GM18517 (cell line): Measurements from ENCODE around the gene AKT2.

ENCODE experiments used
- ATAC-seq: cut with Tn5 transposase; IDR thresholded peaks from one replicate; pipeline ENCODE4 v1.9.1; 2021; ENCODE audit warnings: mild to moderate bottlenecking, moderate library complexity; ENCODE audit not compliant: unreplicated experiment

Gene AKT2

DNA sequence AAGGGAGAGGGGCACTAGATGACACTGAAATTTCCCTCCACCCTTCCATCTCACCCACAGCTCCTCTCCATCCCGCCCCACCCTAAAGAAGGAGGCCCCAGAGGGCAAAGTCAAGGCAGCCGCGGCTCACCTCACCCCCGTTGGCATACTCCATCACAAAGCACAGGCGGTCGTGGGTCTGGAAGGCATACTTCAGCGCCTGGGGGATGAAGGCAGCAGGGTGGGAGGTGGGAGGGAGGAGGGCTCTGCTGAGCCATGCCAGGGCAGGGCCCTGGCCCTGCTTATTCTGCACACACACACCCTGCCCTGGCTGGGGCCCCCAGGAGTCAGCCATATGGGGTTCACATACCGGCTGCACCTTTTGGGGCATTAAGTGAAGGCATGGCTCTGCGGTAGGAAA lies 46.4 kb downstream of the AKT2 start:
- ATAC-seq: no peak

DNA sequence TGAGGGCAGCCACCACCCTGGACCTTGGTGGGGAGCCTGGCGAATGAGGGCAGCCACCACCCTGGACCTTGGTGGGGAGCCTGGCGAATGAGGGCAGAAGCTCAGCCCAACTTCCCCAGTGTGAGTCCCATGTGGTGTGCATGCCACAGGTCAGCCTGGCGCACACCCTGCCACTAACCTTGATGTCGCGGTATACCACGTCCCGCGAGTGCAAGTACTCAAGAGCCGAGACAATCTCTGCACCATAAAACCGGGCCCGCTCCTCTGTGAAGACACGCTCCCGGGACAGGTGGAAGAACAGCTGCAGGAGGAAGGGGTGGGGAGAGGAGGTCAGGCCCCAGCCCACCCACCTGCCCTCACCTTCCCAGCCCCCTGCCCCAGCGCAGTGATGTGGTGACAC lies 47.4 kb downstream of the AKT2 start:
- no peak for ATAC-seq

DNA sequence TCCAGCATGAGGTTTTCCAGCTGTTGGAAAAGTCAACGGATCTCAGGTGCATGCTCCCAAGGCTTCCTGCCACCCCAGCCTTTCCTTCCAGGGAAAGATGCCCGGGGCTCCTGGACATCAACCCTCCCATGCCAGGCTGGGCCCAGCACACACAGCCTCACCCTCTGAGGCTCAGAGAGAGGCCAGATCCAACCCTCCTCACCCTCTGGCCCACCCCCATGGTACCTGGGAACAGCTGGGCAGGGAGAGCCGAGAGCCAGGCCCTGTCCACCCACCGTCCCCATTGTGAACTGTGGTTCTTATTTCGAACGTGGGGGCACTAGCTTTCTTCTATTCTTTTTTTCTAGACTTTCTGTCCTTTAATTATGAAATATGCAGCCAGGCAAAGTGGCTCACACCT lies 48.8 kb downstream of the AKT2 start:
- no peak for ATAC-seq

DNA sequence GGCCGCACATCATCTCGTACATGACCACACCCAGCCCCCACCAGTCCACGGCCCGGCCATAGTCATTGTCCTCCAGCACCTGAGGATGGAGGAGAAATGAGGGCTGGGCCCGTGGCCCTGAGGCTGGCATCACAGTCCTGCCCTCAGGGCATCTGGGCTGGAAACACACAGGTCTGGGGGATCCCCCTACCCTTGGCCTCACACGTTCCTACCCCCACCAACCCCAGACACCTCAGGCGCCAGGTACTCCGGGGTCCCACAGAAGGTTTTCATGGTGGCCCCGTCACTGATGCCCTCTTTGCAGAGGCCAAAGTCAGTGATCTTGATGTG lies 49.2 kb downstream of the AKT2 start:
- ATAC-seq: no peak

DNA sequence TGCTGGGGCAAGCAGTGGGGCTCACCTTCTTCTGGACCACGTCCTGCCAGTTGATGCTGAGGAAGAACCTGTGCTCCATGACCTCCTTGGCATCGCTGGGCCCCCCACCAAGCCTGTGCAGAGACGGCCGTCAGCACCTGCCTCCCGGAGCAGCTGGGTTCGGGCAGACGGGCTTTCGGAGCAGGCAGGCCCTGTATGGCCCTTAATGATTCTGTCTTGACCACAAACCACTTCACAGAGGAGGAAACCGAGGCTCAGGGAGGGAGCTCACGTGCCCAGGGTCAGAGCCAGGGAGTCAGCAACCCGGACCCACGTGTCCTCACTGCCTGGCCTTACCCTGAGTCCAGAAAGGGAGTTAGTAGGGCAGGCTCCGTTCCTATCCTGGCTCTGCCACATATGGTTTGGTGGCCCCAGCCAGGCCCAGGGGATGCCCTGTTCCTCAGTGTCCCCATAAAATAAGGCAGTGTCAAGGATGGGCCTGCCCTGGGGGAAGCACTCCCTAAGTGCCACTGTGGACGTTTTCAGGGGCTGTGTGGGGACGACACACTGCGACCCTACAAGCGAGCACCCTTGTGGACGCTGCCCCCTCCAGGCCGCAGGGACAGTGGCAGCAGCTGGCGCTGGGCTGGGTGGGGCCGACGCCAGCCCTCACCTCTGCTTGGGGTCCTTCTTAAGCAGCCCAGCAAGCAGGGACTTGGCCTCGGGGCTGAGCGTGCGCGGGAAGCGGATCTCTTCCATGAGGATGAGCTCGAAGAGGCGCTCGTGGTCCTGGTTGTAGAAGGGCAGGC lies 49.7 kb downstream of the AKT2 start:
- ATAC-seq: no peak

DNA sequence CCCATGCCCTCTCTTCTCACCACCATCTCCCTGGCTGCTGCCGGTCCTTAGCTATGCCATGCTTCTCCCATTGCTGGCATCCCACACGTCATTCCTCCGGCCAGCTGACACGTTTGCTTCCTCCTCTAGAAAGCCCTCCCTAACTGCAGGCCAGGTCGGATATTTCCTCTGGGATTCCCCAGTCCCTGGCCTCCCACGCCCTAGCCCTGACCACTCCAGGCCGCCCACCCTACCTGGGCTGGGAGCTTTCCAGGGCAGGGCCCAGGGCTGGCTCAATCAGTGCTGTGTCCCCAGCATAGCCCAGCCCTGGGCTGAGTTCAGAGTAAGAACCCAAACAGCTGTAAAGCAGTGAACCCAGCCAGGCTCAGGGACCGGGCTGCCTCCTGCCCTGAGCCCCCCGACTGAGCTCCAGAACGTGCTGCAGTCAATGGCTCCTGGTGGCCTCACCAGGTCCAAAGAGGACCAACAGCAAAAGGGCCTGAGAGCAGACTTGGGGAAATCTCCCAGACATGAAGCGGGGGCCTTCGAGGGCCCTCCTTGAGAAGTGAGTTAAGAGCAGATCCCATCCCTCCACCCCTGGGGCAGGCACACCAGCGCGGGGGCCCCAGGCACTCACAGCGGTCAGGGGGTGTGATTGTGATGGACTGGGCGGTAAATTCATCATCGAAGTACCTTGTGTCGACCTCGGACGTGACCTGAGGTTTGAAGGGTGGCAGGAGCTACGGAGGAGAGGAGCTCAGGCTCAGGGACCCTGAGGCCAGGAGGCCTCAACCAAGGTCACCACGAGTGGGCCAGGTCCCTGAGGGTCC lies 50.5 kb downstream of the AKT2 start:
- no peak for ATAC-seq

DNA sequence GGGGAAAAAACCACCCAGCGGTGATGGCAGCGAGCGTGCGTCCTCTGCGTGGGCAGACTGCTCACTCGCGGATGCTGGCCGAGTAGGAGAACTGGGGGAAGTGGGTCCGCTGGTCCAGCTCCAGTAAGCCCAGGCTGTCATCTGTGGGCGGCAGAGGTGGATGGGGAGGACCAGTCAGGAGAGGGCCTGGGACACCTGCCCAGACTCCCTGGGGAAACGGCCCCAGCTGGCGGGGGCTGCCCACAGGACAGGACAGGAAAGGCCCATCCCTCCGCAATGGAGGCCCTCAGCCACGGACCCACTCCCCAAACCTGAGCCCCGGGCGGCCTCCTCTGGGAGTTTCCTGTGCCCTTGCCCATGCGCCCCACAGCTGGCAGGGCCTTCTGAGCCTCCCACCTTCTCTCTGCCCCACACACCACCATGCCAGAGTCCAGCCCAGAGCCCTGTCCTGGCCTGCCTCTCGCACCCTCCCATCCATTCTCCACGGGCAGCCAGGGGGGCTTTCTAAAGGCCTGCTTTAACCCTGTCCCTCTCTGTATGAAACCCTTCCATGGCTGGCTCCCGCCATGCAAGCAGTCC lies 51.2 kb downstream of the AKT2 start:
- ATAC-seq: no peak

DNA sequence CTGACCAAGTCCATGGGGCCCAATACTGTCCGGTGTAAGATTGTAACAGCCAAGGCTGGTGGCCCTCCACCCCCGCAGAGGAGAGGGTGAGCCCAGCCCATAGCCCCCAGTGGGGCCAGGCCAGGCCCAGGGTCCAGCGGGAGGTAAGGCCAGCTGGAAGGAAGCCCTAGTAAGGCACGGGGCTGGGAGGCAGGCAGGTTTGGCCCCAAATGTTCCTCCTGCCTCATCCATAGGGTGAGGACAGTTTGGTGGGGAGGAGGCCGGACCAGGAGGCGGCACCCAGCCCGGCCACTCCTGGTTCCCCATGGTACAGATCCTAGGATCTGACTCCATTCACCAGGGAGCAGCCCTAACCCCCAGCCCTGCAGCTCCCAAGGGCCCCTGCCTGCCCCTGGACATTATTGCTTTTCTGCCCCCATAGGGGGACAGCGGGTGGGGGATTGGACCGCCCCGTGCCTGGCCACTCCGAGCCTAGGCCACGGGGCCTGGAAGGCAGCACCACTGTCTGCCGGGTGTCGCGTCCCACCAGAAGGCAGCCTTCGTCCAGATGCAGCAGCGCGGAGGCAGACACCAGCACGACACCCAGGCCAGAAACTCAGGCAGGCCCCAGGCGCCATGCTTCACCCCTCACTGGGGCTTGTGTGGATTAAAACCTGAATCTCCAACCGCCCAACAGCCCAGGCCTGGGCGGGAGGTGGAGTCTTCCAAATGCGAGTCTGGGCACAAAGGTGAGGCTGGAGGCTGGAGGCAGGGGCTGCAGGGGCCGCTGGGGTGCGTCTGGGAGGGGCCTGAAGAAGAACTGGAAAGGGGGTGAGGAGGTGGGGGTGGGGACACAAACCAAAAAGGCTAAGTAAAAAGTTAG lies 52.0 kb downstream of the AKT2 start:
- no peak for ATAC-seq

DNA sequence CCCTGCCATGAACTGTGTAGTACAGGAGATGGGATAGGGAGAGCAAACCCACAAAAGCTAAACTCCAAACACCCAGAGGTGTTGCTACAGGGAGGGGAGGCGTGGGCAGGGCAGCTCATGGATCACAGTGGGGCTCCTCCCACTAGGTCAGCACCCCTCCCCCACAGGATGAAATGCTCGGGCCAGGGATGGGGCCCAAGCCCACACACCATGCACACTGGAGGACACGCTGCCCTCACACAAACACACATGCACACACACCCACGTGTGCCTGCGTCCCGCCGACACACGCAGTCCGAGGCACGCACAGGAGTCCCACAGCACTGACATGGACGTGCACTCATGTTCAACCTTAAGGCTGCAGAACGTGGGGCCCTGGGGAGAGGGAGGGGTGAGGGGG lies 52.7 kb downstream of the AKT2 start:
- ATAC-seq: no peak

DNA sequence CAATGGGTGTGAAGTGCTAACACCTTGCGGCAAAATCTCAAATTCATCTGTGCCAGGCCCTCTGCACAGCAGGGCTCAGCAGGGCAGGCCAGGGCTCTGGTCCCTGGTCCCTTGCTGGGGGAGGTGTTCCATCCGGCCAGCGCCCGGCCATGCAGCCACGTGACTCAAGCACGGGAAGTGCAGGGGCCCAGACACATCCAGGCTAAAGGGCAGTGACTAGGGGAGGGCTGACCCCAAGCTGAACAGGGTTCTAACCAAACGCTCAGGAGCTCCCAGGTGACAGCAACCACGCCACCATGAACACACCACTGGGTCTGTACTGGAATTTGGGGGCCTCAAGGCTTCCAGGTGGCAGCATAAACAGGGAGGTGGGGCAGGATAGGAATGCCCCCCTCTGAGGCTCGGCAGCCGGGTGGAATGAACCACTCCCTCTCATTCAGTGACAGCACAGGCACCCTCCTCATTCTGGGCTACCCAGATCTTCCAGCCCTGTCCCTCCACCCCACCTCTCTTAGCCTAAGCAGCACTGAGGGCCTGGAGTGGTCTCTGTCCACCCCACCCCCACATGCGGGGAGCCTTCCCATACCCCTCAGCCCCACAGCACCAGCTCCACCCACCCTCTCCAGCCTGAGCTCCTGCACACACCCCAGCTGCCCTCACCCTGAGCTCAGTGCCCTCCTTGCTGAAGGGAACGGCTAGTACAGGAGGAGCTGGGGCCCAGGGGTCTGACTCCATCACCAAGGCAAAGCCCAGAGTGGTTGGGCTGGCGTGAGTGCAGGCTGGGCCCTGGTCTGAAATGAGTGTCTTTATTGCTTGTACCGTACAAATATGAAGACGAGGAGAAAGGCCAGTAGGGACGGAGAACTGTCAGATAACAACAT lies 53.4 kb downstream of the AKT2 start:
- ATAC-seq: no peak

DNA sequence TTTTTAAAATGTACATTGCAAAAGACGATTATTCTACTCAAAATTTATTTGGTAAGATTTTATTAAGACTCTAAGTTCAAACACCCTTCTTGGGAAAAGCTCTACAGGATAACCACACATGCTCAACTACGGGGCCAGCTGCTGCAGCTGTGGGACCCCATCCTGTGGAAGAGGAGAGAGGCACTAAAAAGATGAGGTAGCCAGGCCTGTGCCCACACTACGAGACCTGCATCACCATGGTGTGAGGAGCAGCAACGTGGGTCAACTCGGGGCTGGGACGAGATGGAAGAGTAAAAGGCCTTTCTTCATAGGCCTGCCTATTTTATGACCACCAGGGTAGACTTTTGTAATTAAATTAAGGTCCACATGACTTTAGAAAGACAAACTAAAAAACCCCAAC lies 54.1 kb downstream of the AKT2 start:
- no peak for ATAC-seq

DNA sequence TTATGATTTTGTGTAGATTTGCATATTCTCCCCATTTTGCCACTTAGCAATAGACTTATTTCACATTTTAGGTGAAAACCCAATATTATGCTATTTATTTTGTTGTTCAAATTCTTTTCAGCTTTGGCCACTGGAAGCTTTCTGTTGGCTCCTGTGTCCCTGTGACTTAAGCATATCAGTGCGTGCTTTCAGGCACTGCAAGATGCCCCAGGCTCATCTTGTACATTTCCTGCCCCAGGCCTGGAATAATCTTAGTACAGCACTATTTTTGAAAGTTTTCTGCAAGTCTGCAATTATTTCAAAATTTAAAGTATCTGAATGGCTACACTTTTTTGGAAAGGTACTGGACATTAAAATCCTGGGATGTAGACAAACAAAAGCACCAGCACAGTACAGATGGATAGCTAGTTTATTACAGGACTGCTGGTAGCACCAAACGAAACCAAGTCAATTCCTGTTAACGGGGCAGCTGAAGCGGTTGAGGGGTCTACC lies 55.2 kb downstream of the AKT2 start:
- no peak for ATAC-seq

DNA sequence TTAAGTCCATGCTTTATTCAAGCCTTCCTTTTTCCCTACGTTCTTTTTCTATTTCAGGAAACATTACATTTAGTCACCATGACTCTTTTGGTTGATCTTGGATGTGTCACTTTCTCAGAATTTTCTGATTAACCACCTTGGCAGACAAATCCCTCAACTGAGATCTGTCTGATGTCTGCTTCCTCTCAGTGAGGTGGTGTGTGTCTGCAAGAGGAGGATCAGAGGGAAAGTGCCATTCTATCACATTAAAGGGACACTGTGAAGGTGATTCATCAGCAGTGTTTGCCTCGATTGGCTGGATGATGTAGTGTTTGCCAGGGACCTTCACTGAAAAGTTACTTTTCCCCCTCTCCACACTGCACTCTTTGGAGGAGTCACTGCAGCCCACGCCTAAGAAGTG lies 55.7 kb downstream of the AKT2 start:
- ATAC-seq: no peak

DNA sequence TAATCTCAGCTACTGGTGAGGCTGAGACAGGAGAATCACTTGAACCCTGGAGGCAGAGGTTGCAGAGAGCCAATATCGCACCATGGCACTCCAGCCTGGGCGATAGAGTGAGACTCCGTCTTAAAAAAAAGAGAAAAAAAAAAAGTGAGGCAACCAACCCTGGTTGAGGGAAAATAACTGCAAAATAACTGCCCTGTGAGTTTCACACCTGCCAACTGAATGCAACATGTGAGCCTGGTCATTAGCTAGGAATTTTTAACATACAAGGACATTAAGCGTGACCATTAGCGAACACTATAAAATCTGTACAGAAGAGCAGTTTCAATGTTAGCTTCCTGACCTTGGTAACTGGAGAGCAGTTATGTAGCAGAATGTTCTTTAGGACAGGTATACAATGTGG lies 56.3 kb downstream of the AKT2 start:
- no peak for ATAC-seq

DNA sequence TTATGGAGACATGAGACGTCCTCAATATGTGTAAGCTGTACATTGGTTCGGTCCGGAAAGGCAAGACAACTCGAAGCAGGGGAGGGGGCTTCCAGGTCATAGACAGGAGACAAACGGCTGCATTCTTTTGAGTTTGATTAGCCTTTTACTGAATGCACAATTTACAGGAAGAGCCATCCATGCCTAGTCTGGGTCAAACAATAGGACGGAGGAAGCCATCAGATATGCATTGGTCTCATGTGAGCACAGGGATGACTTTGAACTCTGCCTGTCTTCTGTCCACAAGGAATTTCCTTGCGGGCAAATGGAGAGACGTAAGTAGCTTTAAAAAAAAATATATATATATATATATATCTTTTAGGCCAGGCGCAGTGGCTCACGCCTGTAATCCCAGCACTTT lies 56.8 kb downstream of the AKT2 start:
- ATAC-seq: no peak

DNA sequence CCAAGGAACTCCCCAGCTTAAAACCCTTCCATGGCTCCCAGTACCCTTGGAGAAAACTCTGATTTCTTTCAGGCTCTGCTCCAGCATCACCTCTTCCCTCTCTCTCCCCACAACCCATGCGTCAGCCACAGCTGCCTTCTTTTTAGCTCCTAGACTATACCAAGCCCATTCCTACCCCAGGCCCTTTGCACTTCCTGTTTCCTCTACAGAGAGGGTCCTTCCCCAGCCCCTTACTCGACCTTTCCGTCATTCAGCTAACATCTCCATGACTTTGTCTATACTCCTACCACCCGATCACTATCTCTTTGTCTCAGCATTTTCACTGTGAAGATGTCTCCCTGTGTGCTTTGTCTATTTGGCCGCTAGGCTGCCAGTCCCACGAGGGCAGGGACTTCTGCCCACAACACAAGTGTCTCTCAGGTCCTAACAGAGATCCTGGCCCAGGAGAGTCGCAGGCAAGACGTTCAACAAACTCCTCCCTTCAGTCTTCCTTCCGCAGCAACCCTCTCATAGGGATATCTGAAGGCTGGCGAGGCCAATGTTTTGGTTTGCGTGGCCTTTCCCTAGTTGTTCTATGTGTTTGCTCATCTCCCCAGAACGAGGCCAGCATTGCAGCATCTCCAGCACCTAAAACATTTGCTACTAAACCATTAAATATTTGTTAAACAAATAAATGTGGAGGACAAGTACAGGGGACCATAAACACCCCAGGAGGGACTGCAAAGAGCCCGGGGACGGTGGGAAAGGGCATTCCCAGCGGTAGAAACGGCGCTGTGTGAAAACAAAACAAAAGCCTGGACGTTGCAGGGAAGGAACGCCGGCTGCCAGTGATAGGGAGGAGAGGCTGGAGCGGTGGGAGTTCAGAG lies 59.5 kb downstream of the AKT2 start:
- ATAC-seq: no peak

DNA sequence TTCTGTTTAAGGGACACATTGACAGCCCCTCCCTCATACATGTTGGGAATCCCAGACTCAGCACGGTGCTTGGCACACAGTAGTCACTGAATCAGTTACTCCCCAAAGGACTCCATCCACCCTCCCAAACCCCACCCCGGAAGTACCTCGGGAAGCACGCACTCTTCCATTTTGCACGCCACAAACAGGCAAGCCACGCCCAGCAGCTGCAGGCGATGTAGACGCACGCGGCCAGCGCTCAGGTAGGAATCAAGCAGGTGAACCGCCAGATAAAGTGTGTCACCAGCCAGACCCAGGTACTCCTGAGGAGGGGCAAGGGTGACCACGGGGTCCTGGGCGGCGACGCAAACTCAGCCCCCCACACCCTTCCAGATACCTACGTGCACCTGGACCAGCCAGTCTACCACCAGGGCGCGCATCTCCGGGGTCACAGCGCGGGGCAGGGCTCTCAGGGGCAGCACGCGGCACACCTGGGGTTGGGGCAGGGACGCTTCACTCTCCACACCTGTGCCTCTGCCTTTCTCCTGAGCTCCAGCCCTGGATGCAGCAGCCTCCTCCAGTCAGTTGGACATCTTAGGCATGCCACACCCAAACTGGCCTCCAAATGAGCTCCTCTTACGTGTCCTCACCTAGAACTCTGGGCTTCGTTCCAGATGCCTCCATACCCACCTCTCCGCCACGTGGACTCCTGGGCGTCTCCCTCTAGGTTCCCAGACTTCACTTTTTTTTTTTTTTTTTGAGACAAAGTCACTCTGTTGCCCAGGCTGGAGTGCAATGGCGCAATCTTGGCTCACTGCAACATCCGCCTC lies 60.6 kb downstream of the AKT2 start:
- no peak for ATAC-seq

DNA sequence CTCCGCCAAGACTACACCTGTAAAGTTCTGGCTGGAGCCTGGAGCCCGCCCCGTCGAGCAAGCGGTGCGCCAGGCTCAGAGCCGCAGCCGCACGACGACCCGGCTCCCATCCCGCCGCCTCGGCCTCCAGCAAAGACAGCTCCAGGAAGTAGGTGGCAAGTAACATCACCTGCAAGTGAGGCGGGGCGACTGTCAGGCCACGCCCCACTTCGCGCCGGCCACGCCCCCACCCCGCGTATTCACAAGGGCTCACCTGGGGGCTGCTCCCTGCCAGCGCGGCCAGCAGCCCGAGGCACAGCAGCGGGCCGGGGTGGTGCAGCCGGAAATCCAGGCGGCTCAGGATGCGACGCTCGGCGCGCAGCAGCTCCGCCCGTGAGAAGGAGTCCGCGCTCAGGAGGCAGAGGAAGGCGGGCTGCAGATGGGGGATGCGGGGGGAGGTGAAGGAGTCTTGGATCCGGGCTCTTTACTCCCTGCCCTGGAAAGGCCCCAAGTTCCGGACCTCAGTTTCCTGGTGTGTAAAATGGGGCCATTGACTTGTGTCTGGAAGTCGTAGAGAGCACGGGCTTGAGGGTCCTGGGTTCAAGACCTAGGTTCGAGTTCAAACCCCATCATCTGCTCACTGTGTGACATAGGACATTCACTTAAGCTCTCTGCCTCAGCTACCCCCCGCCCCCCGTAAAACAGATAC lies 61.9 kb downstream of the AKT2 start:
- no peak for ATAC-seq
